Mesodermal cell (in vitro differentiated cells): ENCODE results near the gene TMIGD3.

Source experiments
- H3K27ac ChIP-seq: 2 replicates; pipeline ENCODE4 v1.7.0; 2013; ENCODE audit warnings: mild to moderate bottlenecking, low read depth, low read length, moderate library complexity; ENCODE audit not compliant: severe bottlenecking
- H3K36me3 ChIP-seq: 2 replicates; pipeline ENCODE4 v1.7.1; 2013; ENCODE audit warnings: mild to moderate bottlenecking, low read length, moderate library complexity; ENCODE audit not compliant: control insufficient read depth, insufficient read depth
- H3K4me1 ChIP-seq: one replicate; pipeline ENCODE4 v1.7.1; 2013; ENCODE audit warnings: mild to moderate bottlenecking, low read length; ENCODE audit not compliant: insufficient read depth, control insufficient read depth, poor library complexity, severe bottlenecking
- H3K4me3 ChIP-seq: 2 replicates; pipeline ENCODE4 v1.7.0; 2013; ENCODE audit warnings: low read length, control low read depth, mild to moderate bottlenecking; ENCODE audit not compliant: insufficient read depth, poor library complexity, severe bottlenecking; ENCODE audit errors: extremely low read depth
- H3K9me3 ChIP-seq: 2 replicates; pipeline ENCODE4 v1.7.1; 2013; ENCODE audit warnings: mild to moderate bottlenecking, low read length, moderate library complexity; ENCODE audit not compliant: control insufficient read depth
- WGBS, 2 experiments: methylation state at CpG; one replicate each; pipeline ENCODE4 v1.1.5; 2013; ENCODE audit warnings: missing lambda C conversion rate in 2 of 2; ENCODE audit not compliant: insufficient coverage in 2 of 2; 5-methylcytosine and 5-hydroxymethylcytosine counted together

The TMIGD3 gene

DNA sequence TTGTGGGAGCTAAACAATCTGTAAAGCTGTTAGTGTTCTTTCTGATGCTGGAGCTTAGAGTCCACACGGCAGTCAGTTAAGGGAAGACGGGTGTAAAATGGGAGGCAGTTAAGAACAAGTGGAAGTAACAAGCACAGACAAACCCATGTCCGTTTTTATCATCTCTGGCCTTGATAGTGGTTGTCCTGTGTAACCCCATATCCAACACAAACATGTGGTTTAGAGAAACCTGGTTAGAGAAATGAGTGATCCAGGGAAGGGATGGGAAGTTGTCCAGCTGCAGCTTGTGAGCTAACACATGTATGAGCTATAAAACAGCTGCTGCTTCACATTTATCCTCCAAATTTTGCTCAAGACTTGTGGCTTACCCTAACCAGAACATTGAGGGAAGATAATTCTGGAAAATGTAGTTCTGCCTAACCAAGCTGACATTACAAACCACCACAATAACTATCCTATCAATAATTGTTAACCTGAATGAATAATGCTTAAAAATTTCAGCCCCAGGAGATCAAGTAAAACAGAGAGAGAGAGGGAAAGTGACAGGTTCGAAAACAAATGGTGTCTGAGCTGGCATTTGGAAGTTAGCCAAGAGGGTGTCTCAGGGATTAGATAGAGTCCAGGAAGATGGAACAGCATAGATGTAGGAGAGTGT is 40.3 kb downstream of the TMIGD3 start:
- Histone ChIP-seq H3K4me3 (no peak overlapping the region), H3K27ac (no peak overlapping the region), H3K4me1 (no peaks in the 10 kb centered on the region), H3K36me3 (peaks cover 46% of the 10 kb centered on the region), H3K9me3 (no peaks in the 10 kb centered on the region)
- 93 to 94% methylated on average over 3 to 4 of the region's 4 CpGs for WGBS, 2 experiments

DNA sequence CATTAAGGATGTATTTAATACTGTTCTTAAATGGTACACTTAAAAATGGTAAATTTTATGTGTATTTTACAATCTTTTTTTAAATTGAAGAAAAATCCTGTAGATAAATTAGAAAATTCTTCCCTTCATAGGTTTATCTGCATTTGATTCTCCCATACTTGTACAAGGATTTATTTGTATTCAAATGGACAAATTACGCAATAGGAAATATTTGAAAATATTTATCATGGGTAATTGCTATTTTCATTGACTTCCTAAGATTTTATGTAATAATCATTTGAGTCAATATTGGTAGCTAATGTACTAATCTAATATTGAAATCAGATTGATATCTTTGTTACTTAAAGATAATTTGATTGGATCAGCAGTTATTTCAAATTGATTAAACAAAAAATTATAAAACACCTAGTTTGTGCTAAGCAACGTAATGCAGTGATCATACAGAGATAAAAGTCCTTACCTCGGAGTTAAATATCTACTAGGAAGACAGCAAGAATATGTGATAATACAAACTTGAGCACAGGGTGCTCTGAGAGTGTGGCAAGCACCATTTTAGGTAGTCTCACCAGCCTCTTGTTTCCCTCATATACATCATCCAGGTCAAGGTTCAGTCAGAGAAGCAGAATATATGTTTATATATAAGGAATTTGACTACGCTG is 40.9 kb downstream of the TMIGD3 start:
- WGBS, 2 experiments = 100% methylated on average over 1 of the region's 4 CpGs; no CpG with 5 or more reads in 1 of the 2 experiments
- no peaks in the 10 kb centered on the region for H3K4me1 ChIP-seq
- H3K27ac ChIP-seq = no peak overlapping the region
- H3K9me3 ChIP-seq = no peaks in the 10 kb centered on the region
- no peak overlapping the region for H3K4me3 ChIP-seq
- H3K36me3 ChIP-seq = peaks cover 50% of the 10 kb centered on the region

DNA sequence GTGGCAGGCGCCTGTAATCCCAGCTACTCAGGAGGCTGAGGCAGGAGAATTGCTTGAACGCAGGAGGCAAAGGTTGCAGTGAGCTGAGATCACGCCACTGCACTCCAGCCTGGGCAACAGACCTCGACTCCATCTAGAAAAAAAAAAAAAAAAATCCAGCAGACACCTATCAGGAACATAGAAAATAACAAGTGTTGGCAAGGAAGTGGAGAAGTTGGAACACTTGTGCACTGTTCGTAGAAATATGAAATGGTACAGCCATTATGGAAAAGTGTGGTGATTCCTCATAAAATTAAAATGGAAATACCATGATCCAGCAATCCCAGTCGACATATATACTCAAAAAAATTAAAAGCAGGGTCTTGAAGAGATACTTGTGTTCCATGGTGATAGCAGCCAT is 41.7 kb downstream of the TMIGD3 start:
- 85 to 96% methylated on average over 2 to 3 of the region's 6 CpGs for WGBS, 2 experiments
- Histone ChIP-seq H3K4me3 (no peak overlapping the region), H3K4me1 (no peaks in the 10 kb centered on the region), H3K36me3 (peaks cover 57% of the 10 kb centered on the region), H3K27ac (no peak overlapping the region), H3K9me3 (no peaks in the 10 kb centered on the region)

DNA sequence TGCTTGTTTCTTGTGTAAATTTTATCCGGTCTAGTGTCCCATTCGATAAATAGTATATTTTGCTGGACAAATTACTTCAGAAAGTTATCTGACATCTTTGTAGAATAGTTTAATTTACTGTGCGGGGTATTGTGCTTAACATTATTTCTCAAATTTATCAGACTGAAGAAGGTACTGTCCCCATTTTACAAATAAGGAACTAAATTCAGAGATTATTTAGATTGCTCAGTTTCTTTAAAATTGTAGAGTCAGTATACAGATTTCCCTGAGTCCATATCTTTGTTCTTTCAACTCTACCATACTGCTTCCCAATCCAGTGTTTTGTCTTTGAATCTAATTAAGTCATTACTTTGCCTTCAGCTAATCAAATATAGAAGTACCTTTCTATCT is 47.8 kb downstream of the TMIGD3 start:
- Histone ChIP-seq H3K27ac (no peak overlapping the region), H3K36me3 (peaks cover 93% of the 10 kb centered on the region), H3K4me1 (no peaks in the 10 kb centered on the region), H3K9me3 (no peaks in the 10 kb centered on the region), H3K4me3 (no peak overlapping the region)
- WGBS, 2 experiments = no CpG with 5 or more reads among the region's 3 CpGs

DNA sequence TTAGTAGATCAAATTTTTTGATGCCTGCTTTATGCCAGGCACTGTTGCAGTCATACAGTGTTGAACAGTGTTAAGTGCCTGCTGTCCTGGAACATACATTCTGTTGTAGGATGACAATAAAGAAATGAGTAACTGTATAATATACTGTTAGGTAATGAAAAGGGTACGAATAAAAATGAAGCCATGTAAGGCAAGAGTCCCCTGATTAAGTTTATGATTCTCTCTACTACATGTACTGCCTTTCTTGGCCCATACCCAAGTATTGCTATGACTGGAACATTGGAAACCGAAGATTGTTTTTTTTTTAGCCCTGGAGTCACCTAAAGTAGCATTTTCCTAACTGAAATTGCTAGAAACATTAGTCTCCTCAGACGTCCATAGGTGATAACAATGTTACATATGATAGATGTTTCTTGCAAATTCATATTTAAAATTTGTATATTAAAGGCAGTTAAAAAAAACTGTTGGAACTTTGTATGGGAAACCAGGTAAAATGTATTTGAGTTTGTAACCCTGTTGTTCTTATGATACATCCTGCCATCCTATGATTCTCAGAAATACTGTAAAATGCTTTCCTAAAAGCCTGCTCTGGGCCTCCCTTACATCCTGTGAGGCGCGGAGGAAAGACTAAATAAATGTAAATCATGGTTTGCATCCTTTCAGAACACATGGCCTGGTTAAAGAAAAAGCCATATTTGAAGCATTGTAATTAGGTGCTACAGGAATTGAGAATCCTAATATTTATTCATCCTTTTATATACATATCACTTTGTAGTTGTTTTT is 48.4 kb downstream of the TMIGD3 start:
- H3K36me3 ChIP-seq = peaks cover 88% of the 10 kb centered on the region
- 83% methylated on average over 1 of the region's 5 CpGs; no CpG with 5 or more reads in 1 of the 2 experiments for WGBS, 2 experiments
- no peaks in the 10 kb centered on the region for H3K9me3 ChIP-seq
- H3K4me1 ChIP-seq = no peaks in the 10 kb centered on the region
- H3K4me3 ChIP-seq = no peak overlapping the region
- no peak overlapping the region for H3K27ac ChIP-seq

DNA sequence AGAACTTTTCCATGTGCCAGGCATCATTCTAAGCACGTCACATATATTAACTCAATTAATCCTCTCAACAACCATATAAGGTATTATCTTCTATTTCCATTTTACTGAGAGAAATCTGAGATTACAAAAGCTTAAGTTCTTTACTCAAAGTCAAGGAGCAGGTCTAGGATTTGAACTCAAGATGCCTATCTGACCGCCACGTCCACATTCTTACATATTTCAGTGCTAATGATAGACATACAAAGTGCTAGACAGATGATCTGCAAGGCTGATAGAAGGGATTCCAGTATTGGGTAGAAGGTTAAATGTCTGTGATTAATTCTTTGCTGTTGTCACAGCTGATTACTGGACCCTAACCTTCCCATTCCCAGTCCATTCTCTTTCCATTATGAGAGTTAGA is 49.7 kb downstream of the TMIGD3 start:
- Histone ChIP-seq H3K9me3 (no peaks in the 10 kb centered on the region), H3K27ac (no peak overlapping the region), H3K36me3 (peaks cover 78% of the 10 kb centered on the region), H3K4me1 (no peaks in the 10 kb centered on the region), H3K4me3 (no peak overlapping the region)
- WGBS, 2 experiments = no CpG with 5 or more reads among the region's 3 CpGs

DNA sequence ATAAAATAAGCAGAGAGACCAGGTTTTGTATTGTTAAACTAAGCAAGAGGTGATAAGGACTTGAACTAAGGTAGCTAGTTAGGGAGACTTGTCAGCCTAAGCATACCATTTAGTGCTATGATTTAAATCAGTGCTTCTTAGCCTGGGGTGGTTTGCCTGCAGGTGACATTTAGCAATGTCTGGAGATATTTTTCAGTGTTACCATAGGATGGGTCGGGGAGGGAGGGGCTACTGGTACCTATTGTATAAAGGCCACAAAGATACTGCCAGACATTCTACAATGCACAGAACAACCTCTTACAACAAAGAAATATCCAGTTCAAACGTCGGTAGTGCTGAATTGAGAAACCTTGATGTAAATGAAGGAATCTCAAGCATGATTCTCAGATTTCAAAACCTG is 50.9 kb downstream of the TMIGD3 start:
- Histone ChIP-seq H3K27ac (no peak overlapping the region), H3K4me1 (peaks cover 2% of the 10 kb centered on the region), H3K36me3 (peaks cover 66% of the 10 kb centered on the region), H3K4me3 (no peak overlapping the region), H3K9me3 (no peaks in the 10 kb centered on the region)
- WGBS, 2 experiments = no CpG with 5 or more reads among the region's 3 CpGs

DNA sequence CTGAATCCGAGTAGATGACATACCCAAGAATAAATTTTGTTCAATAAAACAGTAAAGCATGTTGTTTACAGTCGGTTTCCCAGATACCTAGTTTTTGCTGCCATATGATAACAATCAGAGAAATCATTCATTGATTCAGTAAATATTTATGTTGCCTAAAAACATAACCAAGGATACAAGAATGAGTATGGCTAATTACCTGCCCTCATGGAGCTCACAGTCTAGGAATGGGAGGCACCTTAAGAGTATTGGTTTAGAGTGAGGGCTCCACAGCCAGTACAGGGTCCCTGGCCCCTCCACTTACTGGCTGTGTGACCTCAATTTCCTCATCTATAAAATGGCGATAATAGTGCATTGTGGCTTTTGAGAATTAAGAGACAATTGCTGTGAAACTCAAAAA is 53.2 kb downstream of the TMIGD3 start:
- peak overlapping the region; percentile 89 for H3K4me3 ChIP-seq
- no peaks in the 10 kb centered on the region for H3K9me3 ChIP-seq
- no peak overlapping the region for H3K27ac ChIP-seq
- peaks cover 10% of the 10 kb centered on the region for H3K4me1 ChIP-seq
- peaks cover 65% of the 10 kb centered on the region for H3K36me3 ChIP-seq
- 100% methylated on average over 1 of the region's 3 CpGs; no CpG with 5 or more reads in 1 of the 2 experiments for WGBS, 2 experiments

DNA sequence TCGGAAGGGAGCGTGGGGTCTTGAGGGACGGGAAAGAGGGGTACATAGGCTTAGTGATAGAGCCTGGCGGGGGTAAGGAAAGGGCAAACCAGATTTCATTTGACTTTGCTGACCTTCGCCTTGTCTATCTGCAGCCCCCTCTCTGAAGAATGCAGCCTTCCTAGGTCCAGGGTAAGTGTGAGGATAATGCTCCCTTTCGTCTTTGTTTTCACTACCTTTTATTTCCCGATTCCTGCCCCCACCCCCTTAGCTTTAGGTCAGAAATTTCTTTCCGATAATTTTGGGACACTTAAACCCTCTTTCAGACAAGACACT is 53.8 kb downstream of the TMIGD3 start:
- Histone ChIP-seq H3K36me3 (peaks cover 65% of the 10 kb centered on the region), H3K9me3 (no peaks in the 10 kb centered on the region), H3K4me1 (peaks cover 10% of the 10 kb centered on the region), H3K4me3 (peak overlapping the region; percentile 89), H3K27ac (peak overlapping the region; percentile 87)
- whole genome bisulfite sequencing, 2 experiments = 0% methylated on average over 6 to 7 of the region's 8 CpGs

DNA sequence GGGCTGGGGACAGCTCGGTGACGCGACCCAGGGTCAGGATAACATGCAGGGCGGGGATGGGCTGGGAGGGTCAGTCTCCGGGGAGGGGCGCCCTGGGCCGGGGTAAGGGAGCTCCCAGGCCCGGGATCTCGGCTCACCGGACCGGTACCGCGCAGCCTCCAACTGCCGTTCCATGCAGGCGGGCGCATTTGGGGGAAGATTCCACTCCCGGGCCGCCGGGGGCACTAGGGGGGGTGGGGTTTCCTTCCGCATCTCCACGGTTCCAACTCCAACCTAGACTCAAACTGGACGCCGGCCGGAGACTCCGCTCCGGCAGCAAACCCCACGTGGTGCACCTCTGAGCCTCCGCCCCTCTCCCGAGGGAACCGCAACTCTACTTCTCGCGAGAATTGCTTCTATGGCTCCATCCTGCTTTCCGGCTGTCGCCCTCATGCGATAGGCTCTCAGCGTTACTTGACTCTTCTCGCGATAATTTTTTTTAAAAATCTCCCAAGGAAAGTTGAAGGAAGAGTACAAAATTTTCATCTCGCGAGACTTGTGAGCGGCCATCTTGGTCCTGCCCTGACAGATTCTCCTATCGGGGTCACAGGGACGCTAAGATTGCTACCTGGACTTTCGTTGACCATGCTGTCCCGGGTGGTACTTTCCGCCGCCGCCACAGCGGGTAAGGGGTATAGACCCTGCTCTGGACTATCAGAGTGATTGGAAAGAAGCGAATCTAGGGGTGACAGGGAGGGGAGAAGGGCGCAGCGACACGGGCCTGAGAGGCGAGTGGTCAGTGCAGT is 54.3 kb downstream of the TMIGD3 start, which contains the start of the genes ATP5PB and WDR77:
TSS of gene ATP5PB (plus strand) at position 547 of the 785 bp plus-strand sequence. CDS start at position 625, 78 bp downstream.
TSS of gene WDR77 (minus strand) at position 339 of the 785 bp plus-strand sequence. CDS start at position 252, 87 bp downstream.
- Histone ChIP-seq H3K9me3 (no peaks in the 10 kb centered on the region), H3K4me1 (peaks cover 15% of the 10 kb centered on the region), H3K27ac (peak within 1 kb of the TSS; percentile 87), H3K36me3 (peaks cover 64% of the 10 kb centered on the region), H3K4me3 (peak within 1 kb of the TSS; percentile 89)
- WGBS, 2 experiments = 0% methylated on average over 37 to 47 of the region's 54 CpGs
